Measurements from ENCODE around the gene GMCL1.

DNA sequence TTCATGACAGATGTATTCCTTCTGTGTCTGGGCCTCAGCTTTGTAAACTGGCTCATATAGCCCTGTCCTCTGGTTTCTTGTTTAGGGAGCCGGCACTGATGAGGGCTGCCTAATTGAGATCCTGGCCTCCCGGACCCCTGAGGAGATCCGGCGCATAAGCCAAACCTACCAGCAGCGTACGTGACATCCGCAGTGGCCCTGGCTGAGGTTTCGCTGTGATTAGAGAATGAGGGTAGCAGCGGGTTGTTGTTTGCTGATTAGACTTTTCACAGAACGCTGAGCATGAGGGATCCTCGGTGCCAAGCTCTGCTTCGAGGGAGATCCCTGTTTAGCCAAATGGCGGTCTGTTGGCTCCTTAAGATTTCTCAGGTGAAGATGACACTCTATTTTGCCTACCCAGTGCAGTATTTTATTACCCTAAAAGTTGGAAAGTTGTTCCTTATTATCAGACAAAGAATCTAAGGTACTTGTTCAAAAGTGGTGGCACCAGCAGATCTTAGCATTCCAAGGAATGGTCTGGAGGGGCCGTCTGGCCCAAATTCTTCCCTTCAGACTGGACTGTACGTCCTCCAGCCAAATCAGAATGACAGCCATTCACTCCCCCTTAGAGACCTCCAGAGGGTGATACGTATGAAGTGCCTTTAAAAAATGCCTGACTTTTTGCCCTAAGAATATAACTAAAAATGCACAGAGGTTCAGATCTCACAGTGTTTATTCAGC lies 21.5 kb upstream of the GMCL1 start:
- TF ChIP-seq, protein P1, sequence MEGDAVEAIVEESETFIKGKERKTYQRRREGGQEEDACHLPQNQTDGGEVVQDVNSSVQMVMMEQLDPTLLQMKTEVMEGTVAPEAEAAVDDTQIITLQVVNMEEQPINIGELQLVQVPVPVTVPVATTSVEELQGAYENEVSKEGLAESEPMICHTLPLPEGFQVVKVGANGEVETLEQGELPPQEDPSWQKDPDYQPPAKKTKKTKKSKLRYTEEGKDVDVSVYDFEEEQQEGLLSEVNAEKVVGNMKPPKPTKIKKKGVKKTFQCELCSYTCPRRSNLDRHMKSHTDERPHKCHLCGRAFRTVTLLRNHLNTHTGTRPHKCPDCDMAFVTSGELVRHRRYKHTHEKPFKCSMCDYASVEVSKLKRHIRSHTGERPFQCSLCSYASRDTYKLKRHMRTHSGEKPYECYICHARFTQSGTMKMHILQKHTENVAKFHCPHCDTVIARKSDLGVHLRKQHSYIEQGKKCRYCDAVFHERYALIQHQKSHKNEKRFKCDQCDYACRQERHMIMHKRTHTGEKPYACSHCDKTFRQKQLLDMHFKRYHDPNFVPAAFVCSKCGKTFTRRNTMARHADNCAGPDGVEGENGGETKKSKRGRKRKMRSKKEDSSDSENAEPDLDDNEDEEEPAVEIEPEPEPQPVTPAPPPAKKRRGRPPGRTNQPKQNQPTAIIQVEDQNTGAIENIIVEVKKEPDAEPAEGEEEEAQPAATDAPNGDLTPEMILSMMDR (IDR thresholded peaks at IDR 0.05): no peak
- TF ChIP-seq EP300 (IDR thresholded peaks at IDR 0.05) (no peak), POLR2A (IDR thresholded peaks at IDR 0.05) (no peak), POLR2AphosphoS5 (IDR thresholded peaks at IDR 0.05) (no peak)

Data from gastroesophageal sphincter (tissue), 3 donors.